ENCODE measurements around the gene SCD5. TPM values are rescaled to one million over a fixed set of nuclear protein-coding genes. Genes with fewer than 3 reads are reported as not detected.

The SCD5 gene
- total and polyA plus RNA-seq, 11 donors, result 1.4 to 6.8 (median 2.5) TPM

GRCh38 chr4:82592639-82593038 is 206.0 kb downstream of the SCD5 start:
- H3K27me3 ChIP-seq, result peaks cover 0 to 4% (median 0%) of the 10 kb centered on the region in 9 donors
- TF ChIP-seq POLR2A (IDR thresholded peaks at IDR 0.05) (no peak), CTCF (IDR thresholded peaks at IDR 0.05) (no peak)
- DNase-seq, result no peak
- H3K9me3 ChIP-seq, result no peaks in the 10 kb centered on the region
- H3K36me3 ChIP-seq, result no peaks in the 10 kb centered on the region
- ATAC-seq, result no peak
- H3K27ac ChIP-seq, result no peak overlapping the region
- no peaks in the 10 kb centered on the region for H3K4me1 ChIP-seq
- intact Hi-C loops (cut with DNase I), result no loop called here
- H3K4me3 ChIP-seq, result no peak overlapping the region
- 82 to 98% (median 97%) methylated on average over 3 of the region's 3 CpGs for WGBS, 4 donors

GRCh38 chr4:82591592-82591991 is 207.0 kb downstream of the SCD5 start:
- WGBS, 4 donors, result 60 to 68% (median 64%) methylated on average over 5 of the region's 5 CpGs
- ATAC-seq (no peak), DNase-seq (no peak)
- Histone ChIP-seq H3K9me3 (no peaks in the 10 kb centered on the region), H3K27ac (no peak overlapping the region), H3K4me3 (no peak overlapping the region), H3K27me3 (peaks cover 0 to 4% (median 0%) of the 10 kb centered on the region in 9 donors), H3K4me1 (no peaks in the 10 kb centered on the region), H3K36me3 (no peaks in the 10 kb centered on the region)
- intact Hi-C loops (cut with DNase I), result no loop called here
- no peak for TF ChIP-seq POLR2A (IDR thresholded peaks at IDR 0.05)
- TF ChIP-seq CTCF (IDR thresholded peaks at IDR 0.05), result no peak

GRCh38 chr4:82589756-82590155 is 208.8 kb downstream of the SCD5 start:
- TF ChIP-seq CTCF (IDR thresholded peaks at IDR 0.05) (no peak), POLR2A (IDR thresholded peaks at IDR 0.05) (no peak)
- intact Hi-C loops (cut with DNase I), result no loop called here
- Histone ChIP-seq H3K4me1 (no peaks in the 10 kb centered on the region), H3K9me3 (no peaks in the 10 kb centered on the region), H3K36me3 (no peaks in the 10 kb centered on the region), H3K27me3 (peaks cover 0 to 4% (median 0%) of the 10 kb centered on the region in 9 donors), H3K4me3 (no peak overlapping the region), H3K27ac (no peak overlapping the region)
- no peak for DNase-seq
- no peak for ATAC-seq
- WGBS, 4 donors, result 82 to 89% (median 86%) methylated on average over 1 of the region's 1 CpG

- DNase-seq (no peak), ATAC-seq (no peak)
- H3K9me3 ChIP-seq, result no peaks in the 10 kb centered on the region
- H3K36me3 ChIP-seq, result no peaks in the 10 kb centered on the region
- intact Hi-C loops (cut with DNase I), result no loop called here
- no peak overlapping the region for H3K4me3 ChIP-seq
- TF ChIP-seq POLR2A (IDR thresholded peaks at IDR 0.05) (no peak), CTCF (IDR thresholded peaks at IDR 0.05) (no peak)
- WGBS, 4 donors, result 88 to 98% (median 93%) methylated on average over 2 of the region's 2 CpGs
- no peaks in the 10 kb centered on the region for H3K4me1 ChIP-seq
- no peak overlapping the region for H3K27ac ChIP-seq
- peaks cover 0 to 4% (median 0%) of the 10 kb centered on the region in 9 donors for H3K27me3 ChIP-seq
These were observed 209.8 kb downstream of the SCD5 start for GRCh38 chr4:82588771-82589270.
